ENCODE measurements around the gene PSMB11. TPM values are rescaled to one million over a fixed set of nuclear protein-coding genes. Genes with fewer than 3 reads are reported as not detected.

Gene PSMB11
- total RNA-seq, 4 donors from 2014 or later, result not detected

GRCh38 chr14:23021434-23021833, 20.6 kb upstream of the PSMB11 start:
- H3K27me3 ChIP-seq, result no peaks in the 10 kb centered on the region
- TF ChIP-seq POLR2A (IDR thresholded peaks at IDR 0.05), result no peak
- TF ChIP-seq, protein P1, sequence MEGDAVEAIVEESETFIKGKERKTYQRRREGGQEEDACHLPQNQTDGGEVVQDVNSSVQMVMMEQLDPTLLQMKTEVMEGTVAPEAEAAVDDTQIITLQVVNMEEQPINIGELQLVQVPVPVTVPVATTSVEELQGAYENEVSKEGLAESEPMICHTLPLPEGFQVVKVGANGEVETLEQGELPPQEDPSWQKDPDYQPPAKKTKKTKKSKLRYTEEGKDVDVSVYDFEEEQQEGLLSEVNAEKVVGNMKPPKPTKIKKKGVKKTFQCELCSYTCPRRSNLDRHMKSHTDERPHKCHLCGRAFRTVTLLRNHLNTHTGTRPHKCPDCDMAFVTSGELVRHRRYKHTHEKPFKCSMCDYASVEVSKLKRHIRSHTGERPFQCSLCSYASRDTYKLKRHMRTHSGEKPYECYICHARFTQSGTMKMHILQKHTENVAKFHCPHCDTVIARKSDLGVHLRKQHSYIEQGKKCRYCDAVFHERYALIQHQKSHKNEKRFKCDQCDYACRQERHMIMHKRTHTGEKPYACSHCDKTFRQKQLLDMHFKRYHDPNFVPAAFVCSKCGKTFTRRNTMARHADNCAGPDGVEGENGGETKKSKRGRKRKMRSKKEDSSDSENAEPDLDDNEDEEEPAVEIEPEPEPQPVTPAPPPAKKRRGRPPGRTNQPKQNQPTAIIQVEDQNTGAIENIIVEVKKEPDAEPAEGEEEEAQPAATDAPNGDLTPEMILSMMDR (IDR thresholded peaks at IDR 0.05 in 4 of 5, conservative IDR thresholded peaks at IDR 0.05 in 1 of 5), result no peak
- intact Hi-C loops (cut with DNase I; ENCODE audit: low total_unique reads), result no loop called here

DNA sequence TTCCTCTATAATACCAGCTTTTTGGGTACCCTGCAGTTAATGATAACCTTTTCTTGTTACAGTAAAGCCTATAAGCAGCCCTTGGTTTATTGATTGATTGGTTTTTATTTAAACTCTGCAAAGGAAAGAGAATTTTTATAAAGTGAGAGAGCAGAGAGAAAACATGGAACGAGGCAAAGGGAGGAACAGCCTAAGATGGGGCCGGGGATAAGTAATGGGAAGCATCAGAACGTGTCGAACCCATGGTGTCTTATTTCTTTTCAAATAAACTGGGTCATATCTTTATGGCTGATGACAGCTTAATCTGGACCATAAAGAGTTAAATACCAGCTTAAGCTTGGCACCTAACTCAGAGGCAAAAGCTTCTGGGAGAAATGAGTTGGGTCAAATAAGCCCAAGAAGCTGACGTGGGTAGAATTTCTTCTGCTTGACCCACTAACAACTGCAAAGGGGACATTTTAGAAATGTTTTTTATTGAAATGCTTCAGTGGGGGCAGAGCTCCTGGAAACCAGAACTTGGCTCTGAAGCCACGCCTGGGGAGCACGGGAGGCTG, 20.0 kb upstream of the PSMB11 start:
- H3K27ac ChIP-seq, result no peak overlapping the region
- ATAC-seq (no peak), DNase-seq (no peak)
- no peak overlapping the region for H3K4me3 ChIP-seq
- no peaks in the 10 kb centered on the region for H3K9me3 ChIP-seq
- intact Hi-C loops (cut with DNase I; ENCODE audit: low total_unique reads) (no loop called here), in situ Hi-C loops (cut with MboI; ENCODE audit: low sequenced_read_pairs in 4 of 4) (no loop called here)
- H3K4me1 ChIP-seq, result peaks cover 0 to 3% of the 10 kb centered on the region in 2 donors
- H3K27me3 ChIP-seq, result no peaks in the 10 kb centered on the region
- H3K36me3 ChIP-seq, result peaks cover 0 to 30% of the 10 kb centered on the region in 2 donors
- TF ChIP-seq POLR2A (IDR thresholded peaks at IDR 0.05), result no peak

More at GRCh38 chr14:23021434-23021833, 20.6 kb upstream of the PSMB11 start:
- H3K9me3 ChIP-seq, result no peaks in the 10 kb centered on the region
- H3K4me3 ChIP-seq, result no peak overlapping the region
- H3K4me1 ChIP-seq, result peaks cover 0 to 3% of the 10 kb centered on the region in 2 donors
- ATAC-seq (no peak), DNase-seq (no peak)
- in situ Hi-C loops (cut with MboI; ENCODE audit: low sequenced_read_pairs in 4 of 4), result no loop called here
- peaks cover 0 to 25% of the 10 kb centered on the region in 2 donors for H3K36me3 ChIP-seq
- H3K27ac ChIP-seq, result no peak overlapping the region

DNA sequence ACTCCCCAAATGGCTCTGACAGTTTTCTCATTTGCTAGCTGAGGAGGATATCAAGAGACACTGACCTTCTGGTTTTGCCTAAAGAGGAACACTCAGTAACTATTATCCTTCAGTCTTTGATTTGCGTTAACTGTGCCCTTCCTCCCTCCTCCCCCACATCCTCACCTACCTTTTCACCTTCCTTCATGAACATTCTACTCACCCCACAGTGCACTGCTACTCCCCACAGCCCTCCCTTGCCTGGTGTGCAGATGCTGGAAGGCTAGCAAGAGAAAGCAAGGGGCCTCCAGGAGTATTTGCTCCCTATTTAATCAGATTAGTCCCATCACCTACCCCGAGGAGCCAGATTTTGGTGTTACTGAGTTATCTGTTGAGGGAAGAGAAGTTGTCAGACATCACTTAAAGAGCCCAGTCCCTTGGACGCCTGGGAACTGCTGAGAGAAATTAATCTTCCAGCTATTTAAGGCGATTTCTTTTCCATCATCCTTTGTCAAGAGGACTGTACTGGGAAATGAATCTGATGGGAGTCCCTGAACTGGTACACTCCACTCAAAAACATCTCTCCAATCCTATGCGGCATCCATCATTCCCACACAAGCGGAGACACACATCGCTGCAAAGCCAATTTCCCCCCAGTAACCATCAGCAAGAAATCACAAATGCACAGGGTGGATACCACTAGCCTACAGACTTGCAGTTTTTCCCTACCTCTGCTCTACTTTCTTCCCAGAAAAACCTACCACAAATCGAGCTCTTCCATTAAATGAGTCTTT, 18.8 kb upstream of the PSMB11 start:
- ATAC-seq (no peak), DNase-seq (no peak)
- Histone ChIP-seq H3K36me3 (peaks cover 0 to 42% of the 10 kb centered on the region in 2 donors), H3K4me1 (peaks cover 3 to 5% of the 10 kb centered on the region in 2 donors), H3K4me3 (no peak overlapping the region), H3K9me3 (no peaks in the 10 kb centered on the region), H3K27me3 (no peaks in the 10 kb centered on the region), H3K27ac (no peak overlapping the region)
- in situ Hi-C loops (cut with MboI; ENCODE audit: low sequenced_read_pairs in 4 of 4), result no loop called here
- TF ChIP-seq, protein P1 (IDR thresholded peaks at IDR 0.05 in 4 of 5, conservative IDR thresholded peaks at IDR 0.05 in 1 of 5), result no peak
- no peak for TF ChIP-seq POLR2A (IDR thresholded peaks at IDR 0.05)
- intact Hi-C loops (cut with DNase I; ENCODE audit: low total_unique reads), result no loop called here

DNA sequence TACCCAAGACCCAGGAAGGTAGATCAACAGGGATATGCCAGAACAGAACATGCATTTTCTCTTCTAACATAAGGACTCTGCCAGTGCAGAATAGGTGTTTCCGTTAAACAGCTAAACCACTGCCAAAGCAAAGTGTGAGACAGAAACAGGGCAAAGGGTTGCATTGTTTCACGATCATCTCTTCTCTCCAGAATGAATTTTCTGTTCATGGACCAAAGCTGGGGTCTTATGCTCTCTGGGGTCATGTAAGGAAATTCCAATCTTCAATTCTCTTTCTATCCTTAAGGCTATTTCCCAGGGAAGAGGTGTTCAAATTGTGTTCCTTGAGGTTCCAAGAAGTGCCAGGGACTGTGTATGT, 18.2 kb upstream of the PSMB11 start:
- H3K9me3 ChIP-seq, result no peaks in the 10 kb centered on the region
- no peak overlapping the region for H3K4me3 ChIP-seq
- intact Hi-C loops (cut with DNase I; ENCODE audit: low total_unique reads), result no loop called here
- H3K27me3 ChIP-seq, result no peaks in the 10 kb centered on the region
- no peak overlapping the region for H3K27ac ChIP-seq
- ATAC-seq, result no peak
- in situ Hi-C loops (cut with MboI; ENCODE audit: low sequenced_read_pairs in 4 of 4), result no loop called here
- H3K36me3 ChIP-seq, result peaks cover 0 to 48% of the 10 kb centered on the region in 2 donors
- H3K4me1 ChIP-seq, result peaks cover 5 to 7% of the 10 kb centered on the region in 2 donors
- TF ChIP-seq POLR2A (IDR thresholded peaks at IDR 0.05), result no peak
- TF ChIP-seq, protein P1 (IDR thresholded peaks at IDR 0.05 in 4 of 5, conservative IDR thresholded peaks at IDR 0.05 in 1 of 5), result no peak
- no peak for DNase-seq

- Histone ChIP-seq H3K4me3 (no peak overlapping the region), H3K27me3 (no peaks in the 10 kb centered on the region), H3K36me3 (peaks cover 0 to 57% of the 10 kb centered on the region in 2 donors), H3K9me3 (no peaks in the 10 kb centered on the region), H3K4me1 (peaks cover 5 to 11% of the 10 kb centered on the region in 2 donors), H3K27ac (no peak overlapping the region)
- in situ Hi-C loops (cut with MboI; ENCODE audit: low sequenced_read_pairs in 4 of 4) (no loop called here), intact Hi-C loops (cut with DNase I; ENCODE audit: low total_unique reads) (no loop called here)
- ATAC-seq (no peak), DNase-seq (no peak)
- TF ChIP-seq POLR2A (IDR thresholded peaks at IDR 0.05), result no peak
- TF ChIP-seq, protein P1 (IDR thresholded peaks at IDR 0.05 in 4 of 5, conservative IDR thresholded peaks at IDR 0.05 in 1 of 5), result no peak
Observed at GRCh38 chr14:23024612-23025075, 17.4 kb upstream of the PSMB11 start.

Measured in gastrocnemius medialis (tissue), 4 donors.